Measurements from ENCODE around the gene MMP11.

MMP11 gene

DNA sequence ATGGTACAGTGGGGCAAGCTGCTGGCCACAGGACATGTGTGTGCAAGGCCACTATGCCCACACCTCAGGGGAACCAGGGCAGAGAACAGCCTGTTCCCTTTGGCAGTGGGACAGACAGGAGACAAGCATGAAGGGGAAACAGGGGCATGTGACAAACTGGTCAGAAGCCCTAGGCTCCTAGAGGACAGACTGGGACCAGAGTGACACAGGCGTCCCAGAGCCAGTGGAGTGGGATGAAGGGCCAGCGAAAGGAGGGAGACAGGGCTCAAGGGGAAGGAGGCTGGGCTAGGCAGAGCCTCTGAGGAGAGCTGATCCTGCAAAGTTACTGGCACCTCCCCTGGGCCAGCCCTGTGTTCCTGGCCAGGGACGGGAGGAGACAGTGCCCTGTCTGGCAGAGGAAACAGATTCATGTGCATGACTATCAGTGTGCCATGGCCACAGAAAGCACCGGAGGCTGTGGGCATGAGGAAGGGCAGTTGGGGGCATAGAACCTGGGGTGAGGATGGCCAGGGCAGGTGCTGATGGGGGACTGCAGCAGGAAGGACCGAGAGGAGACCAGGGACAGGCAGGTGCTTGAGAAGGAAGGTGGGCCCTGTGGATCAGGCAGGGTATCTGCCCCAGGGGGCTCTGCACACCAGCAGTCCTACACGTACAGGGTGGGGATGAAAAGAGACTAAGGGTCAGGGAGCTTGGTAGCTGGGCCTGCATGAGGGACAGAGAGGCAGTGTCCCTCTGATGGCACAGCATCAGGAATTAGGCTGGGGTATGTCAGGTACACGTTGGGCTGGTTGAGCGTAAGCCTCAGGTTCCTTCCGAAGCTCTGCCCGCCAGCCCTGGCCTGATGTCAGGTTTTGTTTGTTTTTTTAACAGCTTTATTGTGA is 56.4 kb downstream of the MMP11 start:
- no peak for DNase-seq (ENCODE audit: low read depth)

DNA sequence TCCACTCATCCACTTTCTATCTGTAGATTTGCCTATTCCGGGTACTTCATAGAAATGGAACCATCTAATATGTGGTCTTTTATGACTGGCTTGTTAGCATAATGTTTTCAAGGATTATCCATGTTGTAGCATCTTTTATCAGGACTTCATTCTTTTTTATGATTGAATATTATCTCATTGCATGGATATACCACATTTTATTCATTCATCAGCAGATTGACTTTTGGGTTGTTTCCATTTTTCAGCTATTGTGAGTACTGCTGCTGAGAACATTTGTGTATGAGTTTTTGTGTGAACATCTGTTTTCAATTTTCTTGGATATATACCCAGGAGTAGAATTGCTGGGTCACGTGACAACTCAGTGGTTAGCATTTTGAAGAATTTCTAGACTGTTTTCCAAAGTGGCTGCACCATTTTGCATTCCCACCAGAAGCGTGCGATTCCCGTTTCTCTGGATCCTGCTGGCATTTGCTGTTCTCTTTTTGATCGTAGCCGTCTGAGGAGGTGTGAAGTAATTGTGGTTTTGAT is 57.3 kb downstream of the MMP11 start:
- DNase-seq (ENCODE audit: low read depth), result no peak

DNA sequence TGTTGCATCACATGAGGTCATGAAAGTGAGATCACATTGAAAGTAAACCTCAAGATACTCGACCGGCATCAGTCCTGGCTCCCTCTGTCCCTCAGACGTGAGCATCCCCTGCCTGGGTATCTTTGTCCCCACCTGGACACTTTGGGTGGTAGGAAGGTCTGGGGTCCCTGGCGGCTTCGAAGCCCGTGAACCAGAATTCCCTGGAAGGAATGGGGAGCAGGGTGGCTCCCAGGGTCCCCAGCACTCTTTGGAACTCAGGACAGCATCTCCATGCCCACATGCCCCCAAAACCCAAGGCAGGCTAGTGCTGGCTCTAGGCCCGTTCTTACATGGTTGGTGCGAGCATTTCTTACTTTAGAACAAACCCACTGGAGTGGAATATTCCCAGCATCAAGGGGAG is 58.6 kb downstream of the MMP11 start:
- DNase-seq (ENCODE audit: low read depth), result no peak

DNA sequence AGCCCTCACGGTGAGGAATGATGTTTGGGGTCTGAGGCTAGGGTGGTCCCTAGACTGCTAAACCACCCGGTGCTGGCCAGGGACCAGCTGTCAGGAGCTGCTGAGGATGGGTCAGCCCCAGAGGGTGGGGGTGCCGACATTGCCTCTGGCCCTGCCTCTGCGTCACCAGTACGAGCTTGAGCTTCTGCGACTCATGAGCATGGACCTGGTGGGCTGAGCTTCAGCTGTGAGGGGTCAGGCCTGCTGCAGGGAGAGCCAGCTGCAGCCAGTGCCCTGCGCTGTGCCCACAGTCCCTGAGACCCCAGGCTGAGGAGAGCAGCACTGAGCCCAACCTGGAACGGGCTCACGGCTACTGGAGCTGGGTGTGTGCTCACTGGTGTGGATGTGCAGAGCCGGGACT is 59.1 kb downstream of the MMP11 start:
- no peak for DNase-seq (ENCODE audit: low read depth)

DNA sequence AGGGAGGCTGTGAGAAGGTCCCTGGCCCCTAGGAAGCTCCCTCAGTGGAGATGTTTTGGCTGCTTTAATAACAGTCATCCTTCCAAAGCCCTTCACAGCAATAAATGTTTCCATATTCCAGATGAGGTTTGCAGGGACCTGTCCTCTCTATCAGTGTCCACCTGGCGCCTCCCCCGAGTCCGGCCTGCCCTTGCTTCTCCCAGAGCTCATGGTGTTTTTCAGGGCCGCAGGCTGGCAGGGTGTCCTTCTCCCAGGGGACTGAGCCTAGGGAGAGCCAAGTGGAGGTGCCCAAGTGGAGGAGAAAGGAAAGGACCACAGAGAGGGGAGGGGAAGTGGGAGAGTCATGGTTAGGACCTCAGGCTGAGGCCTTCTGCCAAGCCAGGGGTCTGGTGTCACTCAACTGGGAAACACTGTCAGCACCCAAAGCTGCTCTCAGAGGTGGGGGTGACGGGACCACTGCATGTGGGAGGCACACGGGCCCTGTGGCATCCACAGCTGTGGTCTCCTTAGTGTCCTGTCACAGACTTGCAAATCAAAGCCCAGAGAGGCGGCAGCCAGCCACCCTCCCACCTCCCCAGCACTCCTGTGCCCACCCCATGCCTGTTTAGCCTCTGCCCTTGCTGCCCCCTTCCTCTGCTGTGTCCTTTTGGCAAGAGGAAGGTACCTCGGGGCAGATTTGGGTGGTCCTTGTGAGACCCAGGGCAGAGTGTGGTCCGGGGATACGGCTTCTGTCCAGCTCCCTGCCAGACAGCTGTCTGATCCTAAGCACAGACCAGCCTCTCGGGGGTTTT is 59.8 kb downstream of the MMP11 start:
- no peak for DNase-seq (ENCODE audit: low read depth)

DNA sequence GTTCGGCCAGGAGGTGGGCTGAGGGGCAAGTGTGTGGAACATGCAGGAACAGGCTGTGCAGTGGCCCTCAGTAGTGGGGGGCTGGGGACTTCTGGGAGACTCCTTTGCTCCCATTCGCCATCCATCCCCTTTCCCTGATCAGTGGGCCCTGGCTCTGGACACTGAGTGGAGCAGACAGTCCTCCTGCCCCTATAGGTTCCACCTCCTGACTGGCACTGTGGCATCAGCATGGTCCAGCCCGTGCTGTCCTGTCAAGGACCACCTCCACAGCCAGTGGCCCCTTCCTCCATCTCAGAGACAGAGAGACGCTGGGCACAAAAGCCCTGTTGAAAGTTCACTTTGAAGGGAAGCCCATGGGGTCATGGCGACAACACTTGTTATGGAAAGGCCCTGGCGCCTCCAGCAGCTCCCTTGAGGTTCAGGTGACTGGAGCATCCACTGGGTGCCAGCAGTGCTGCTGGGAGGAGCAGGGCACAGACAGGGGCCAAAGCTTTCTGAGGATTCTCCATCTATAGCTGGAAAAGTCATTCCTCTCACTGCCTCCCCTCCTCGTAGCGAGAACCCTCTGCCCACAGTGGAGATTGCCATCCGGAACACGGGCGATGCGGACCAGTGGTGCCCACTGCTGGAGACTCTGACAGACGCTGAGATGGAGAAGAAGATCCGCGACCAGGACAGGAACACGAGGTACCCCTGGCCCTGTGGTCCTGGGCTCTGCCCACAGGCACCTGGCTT is 60.5 kb downstream of the MMP11 start:
- no peak for DNase-seq (ENCODE audit: low read depth)

Measured in activated T-cell treated with anti-CD3 and anti-CD28 coated beads for 48 hours (primary cell).